GM12878 (cell line): ENCODE measurements around the gene MAGIX.

Experiments
- CTCF ChIP-seq, 3 experiments: IDR thresholded peaks in 2 of 3; conservative IDR thresholded peaks in 1 of 3; 2 replicates each; pipeline ENCODE4 v1.5.1; 2011; ENCODE audit warnings: low read depth in 3 of 3, low read length in 3 of 3, mild to moderate bottlenecking in 3 of 3, control low read depth in 2 of 3, moderate library complexity in 2 of 3, inconsistent platforms in 1 of 3, mixed read lengths in 1 of 3; ENCODE audit not compliant: control insufficient read depth in 2 of 3, insufficient read depth in 1 of 3; ENCODE audit errors: extremely low read depth in 1 of 3
- KLF5 ChIP-seq: fragments of 450-650 bp; IDR thresholded peaks from 2 replicates; pipeline ENCODE4 v1.6.1; 2014; ENCODE audit warnings: mild to moderate bottlenecking; ENCODE audit not compliant: partially characterized antibody
- MLLT1 ChIP-seq: fragments of 450-650 bp; IDR thresholded peaks from 2 replicates; pipeline ENCODE4 v1.6.1; 2016; ENCODE audit warnings: mild to moderate bottlenecking
- MXI1 ChIP-seq: fragments of 150-350 bp; IDR thresholded peaks from 2 replicates; pipeline ENCODE4 v1.6.1; 2011; ENCODE audit warnings: low read depth, mild to moderate bottlenecking, inconsistent platforms, low read length, improper control_type of control experiment
- MYC ChIP-seq: IDR thresholded peaks from 2 replicates; pipeline ENCODE4 v1.6.1; 2011; ENCODE audit warnings: mild to moderate bottlenecking, low read length, moderate library complexity, inconsistent platforms; ENCODE audit not compliant: insufficient read depth, insufficient replicate concordance, insufficient read length, severe bottlenecking
- SIN3A ChIP-seq: IDR thresholded peaks from 2 replicates; pipeline ENCODE4 v1.6.1; 2012; ENCODE audit warnings: low read depth, low read length, improper control_type of control experiment
- TF ChIP-seq, protein P1 (sequence below): IDR thresholded peaks from 2 replicates; pipeline ENCODE4 v1.6.1; 2011; ENCODE audit warnings: low read depth, low read length, improper control_type of control experiment, borderline replicate concordance
- TF ChIP-seq, protein P2 (sequence below): IDR thresholded peaks from 2 replicates; pipeline ENCODE4 v1.6.1; 2012; ENCODE audit warnings: low read depth, low read length, improper control_type of control experiment

DNA sequence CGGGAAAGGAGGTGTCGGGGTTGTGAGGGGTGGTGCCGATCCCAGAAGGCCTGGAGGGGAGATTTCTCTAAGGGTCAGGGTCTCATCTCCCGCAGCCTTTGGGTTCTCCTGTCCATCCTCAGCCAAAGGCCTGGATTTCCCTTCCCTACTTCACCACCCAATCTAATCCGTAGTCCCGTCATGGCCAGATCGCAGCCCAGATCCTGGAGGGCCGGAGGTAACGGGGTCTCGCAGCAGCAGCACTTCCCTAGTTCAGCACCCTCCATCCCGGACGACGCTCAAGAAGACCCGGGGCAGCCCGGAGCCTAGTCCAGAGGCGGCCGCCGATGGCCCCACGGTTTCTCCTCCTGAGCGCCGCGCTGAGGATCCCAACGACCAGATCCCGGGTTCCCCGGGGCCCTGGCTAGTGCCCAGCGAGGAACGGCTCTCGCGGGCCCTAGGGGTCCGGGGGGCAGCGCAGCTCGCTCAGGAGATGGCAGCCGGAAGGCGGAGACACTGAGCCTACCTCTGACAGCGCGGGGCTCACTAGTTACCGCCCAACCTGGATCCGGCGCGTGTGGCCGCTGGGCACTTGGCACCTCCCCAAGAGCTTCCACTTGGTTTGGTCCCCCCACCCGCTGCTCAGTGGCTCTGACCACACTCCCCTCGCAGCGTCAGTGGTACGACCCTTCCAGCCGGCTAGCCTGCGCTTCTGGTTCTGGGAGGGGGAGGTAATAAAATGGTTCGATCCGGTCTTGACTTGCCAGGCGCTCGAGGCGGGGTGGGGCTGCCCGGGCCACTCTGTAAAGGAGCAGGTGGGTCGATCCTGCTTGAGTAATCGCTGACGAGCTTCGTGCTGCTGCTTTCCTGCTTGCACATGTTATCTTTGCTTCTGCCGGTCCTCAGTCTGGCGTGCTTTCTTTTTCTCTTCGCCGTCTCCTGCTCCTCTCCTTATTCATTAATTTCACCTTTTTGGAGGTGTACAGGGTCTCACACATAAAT lies 3.6 kb downstream of the MAGIX start:
- TF ChIP-seq MXI1 (no peak), MLLT1 (peak; percentile 66; the same call in 1 of the 2 replicates), CTCF (IDR thresholded peaks at IDR 0.05 in 2 of 3, conservative IDR thresholded peaks at IDR 0.05 in 1 of 3; ENCODE audit: control insufficient read depth in 2 of 3, extremely low read depth in 1 of 3, insufficient read depth in 1 of 3, low read depth in 3 of 3, low read length in 3 of 3) (peak; percentile 9 to 41 (median 41); a peak in 2 of 6 replicates), SIN3A (no peak), KLF5 (peak; percentile 97), MYC (no peak)
- TF ChIP-seq, protein P1, sequence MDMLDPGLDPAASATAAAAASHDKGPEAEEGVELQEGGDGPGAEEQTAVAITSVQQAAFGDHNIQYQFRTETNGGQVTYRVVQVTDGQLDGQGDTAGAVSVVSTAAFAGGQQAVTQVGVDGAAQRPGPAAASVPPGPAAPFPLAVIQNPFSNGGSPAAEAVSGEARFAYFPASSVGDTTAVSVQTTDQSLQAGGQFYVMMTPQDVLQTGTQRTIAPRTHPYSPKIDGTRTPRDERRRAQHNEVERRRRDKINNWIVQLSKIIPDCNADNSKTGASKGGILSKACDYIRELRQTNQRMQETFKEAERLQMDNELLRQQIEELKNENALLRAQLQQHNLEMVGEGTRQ, result no peak
- TF ChIP-seq, protein P2, sequence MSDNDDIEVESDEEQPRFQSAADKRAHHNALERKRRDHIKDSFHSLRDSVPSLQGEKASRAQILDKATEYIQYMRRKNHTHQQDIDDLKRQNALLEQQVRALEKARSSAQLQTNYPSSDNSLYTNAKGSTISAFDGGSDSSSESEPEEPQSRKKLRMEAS, result no peak
